ENCODE data around the gene DMRTA2.

GRCh38 chr1:50378770-50379169 is 44.5 kb downstream of the DMRTA2 start:
- no peak for TF ChIP-seq CTCF (IDR thresholded peaks at IDR 0.05; ENCODE audit: low read length)
- no peak for TF ChIP-seq EZH2 (IDR thresholded peaks at IDR 0.05; ENCODE audit: borderline replicate concordance, low read length)
